LNCAP (cell line): Measurements from ENCODE around the gene VARS2.

Source experiments
- CTCF ChIP-seq: fragments of 450-650 bp; IDR thresholded peaks from 2 replicates; pipeline ENCODE4 v1.5.1; 2017; ENCODE audit warnings: mild to moderate bottlenecking

The VARS2 gene

DNA sequence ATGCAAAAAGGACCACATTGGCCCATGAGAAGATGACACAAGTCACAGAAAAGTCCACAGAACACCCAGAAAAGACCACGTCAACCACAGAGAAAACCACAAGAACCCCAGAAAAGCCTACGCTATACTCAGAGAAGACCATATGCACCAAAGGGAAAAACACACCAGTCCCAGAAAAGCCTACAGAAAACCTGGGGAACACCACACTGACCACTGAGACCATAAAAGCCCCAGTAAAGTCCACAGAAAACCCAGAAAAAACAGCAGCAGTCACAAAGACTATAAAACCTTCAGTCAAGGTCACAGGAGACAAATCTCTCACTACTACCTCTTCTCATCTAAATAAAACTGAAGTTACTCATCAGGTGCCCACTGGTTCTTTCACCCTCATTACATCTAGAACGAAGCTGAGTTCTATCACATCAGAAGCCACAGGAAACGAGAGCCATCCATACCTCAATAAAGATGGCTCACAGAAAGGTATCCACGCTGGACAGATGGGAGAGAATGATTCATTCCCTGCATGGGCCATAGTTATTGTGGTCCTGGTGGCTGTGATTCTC is 38.0 kb downstream of the VARS2 start:
- TF ChIP-seq CTCF, result no peak

DNA sequence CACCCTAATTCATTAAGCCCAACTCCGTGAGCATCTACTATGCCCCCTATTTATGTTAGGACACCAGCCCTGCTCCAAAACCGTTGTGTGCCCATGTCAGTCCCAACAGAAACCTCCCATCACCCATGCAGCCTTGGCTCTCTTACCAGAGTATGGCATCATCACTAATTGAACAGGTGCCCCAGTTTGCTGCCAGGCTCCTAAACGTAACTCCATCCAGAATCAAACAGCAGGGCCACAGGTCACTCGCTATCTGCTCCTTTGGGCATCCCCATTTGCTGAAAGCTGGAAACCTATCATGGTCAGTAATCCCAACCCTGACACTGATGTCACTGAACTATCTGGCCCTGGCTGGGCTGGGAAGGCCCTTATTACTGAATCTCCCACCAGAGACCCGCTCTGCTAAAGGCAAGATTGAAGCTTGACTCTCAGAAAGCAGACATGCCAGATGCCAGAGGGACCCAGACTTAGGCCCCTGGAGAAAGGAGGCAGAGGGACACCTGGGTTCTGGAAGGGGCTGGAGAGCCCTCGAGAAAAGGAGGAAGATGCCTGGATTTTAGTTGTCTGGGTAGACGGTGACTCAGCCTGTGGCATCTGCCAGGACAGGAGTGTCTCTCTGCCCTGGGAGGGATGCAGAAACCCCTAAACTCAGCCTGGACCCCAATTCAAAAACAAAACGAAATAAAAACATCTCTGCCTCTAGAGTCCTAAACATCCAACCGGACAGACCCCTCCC is 40.8 kb downstream of the VARS2 start:
- TF ChIP-seq CTCF, result no peak

DNA sequence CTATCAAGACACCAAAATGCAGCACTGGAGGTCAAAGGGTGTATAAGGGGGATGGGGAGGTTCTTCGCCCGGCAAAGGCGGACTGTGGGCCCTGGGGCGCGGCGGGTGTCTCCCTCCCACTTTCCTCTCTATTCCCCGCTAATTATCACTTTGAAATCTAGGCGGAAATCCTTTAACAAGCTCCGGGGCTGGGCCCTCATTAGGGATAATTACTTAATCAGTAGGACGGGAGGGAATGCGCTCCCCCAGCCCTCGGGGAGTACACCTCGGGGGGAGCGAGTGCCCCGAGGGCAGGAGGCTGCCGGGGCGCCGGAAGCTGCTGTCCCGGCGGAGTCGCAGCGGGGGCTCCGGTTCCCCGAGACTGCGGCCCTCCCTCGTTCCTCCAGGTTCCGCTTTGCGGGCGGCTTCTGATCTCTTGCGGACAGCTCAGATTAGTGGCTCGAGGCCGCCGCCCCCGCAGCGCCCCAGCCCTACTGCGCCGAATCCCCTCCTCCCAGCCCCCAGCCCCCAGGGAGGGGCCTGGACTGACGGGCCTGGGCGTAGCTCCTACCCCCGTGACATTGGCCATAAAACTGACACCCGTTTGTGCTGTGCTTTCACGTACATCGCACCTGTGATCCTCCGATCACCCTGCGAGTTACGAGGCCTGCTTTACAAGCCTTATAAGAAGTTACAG is 41.5 kb downstream of the VARS2 start:
- TF ChIP-seq CTCF, result no peak

- TF ChIP-seq CTCF, result no peak
These were observed 43.7 kb downstream of the VARS2 start for GRCh38 chr6:30957716-30958115.

- no peak for TF ChIP-seq CTCF
These were observed 47.1 kb downstream of the VARS2 start for GRCh38 chr6:30960907-30961673.

GRCh38 chr6:30962716-30963115 is 48.7 kb downstream of the VARS2 start:
- TF ChIP-seq CTCF, result no peak

- no peak for TF ChIP-seq CTCF
These were observed 49.6 kb downstream of the VARS2 start for GRCh38 chr6:30963641-30964040.
